Measurements from ENCODE around the gene MAP1B.

DNA sequence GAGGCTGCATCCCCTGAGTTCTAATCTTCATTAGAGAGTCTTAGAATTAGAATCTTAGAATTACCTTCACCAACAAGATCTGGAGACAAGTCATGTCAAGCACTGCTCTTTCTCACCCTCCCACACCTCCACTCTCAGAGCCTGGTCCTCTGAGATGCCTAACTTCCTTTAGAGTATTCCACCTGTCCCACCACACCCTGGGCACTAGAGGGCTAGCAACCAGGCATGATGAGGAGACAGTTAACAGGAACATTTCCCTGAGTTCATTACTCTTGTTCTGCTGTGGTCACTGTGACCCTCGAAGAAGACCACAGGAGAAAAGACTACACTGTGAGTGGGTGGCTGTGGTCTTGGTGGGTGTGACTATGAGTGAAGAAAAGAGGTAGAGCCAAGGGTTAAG lies 25.2 kb upstream of the MAP1B start:
- no peak for TF ChIP-seq CTCF (conservative IDR thresholded peaks at IDR 0.05; ENCODE audit: low read depth, low read length)
- no peak for TF ChIP-seq EZH2 (IDR thresholded peaks at IDR 0.05; ENCODE audit: borderline replicate concordance, low read depth, low read length, poor library complexity, severe bottlenecking)
